Thyroid gland (tissue), 4 donors: ENCODE results near the gene MXD1.

Experiments used
- CTCF ChIP-seq, 6 experiments: fragments of 200-600 bp in 3 of 6; fragments of 450-650 bp in 3 of 6; sonication (generic) in 3 of 6; IDR thresholded peaks; one replicate each; pipeline ENCODE4 v1.5.1; 2016 to 2019; ENCODE audit warnings: antibody characterized with exemption in 6 of 6, mild to moderate bottlenecking in 2 of 6, inconsistent platforms in 1 of 6, moderate library complexity in 1 of 6
- POLR2A ChIP-seq, 2 donors: fragments of 450-650 bp; IDR thresholded peaks; one replicate each; pipeline ENCODE4 v1.6.1; 2017; ENCODE audit warnings: antibody characterized with exemption in 2 of 2, mild to moderate bottlenecking in 2 of 2, moderate library complexity in 1 of 2

- TF ChIP-seq CTCF (IDR thresholded peaks at IDR 0.05): no peak
- no peak for TF ChIP-seq POLR2A (IDR thresholded peaks at IDR 0.05)
Measured at GRCh38 chr2:69940691-69941090, 25.8 kb downstream of the MXD1 start.
